Right lobe of liver (tissue), 6 donors: ENCODE results near the gene PLAC9. TPM values are rescaled to one million over a fixed set of nuclear protein-coding genes. Genes with fewer than 3 reads are reported as not detected.
A peak's percentile ranks its signal among the peaks of the same experiment; 100 is the strongest.

ENCODE experiments used
- ATAC-seq, 4 donors: fragments of 200-7000 bp; cut with Tn5 transposase; one replicate each; pipeline ENCODE4 v1.9.1; 2020; ENCODE audit warnings: mild to moderate bottlenecking in 4 of 4, moderate library complexity in 4 of 4
- DNase-seq, 3 donors: peaks; one replicate each; pipeline ENCODE4 v3.0.0-alpha.2; 2020
- H3K27ac ChIP-seq, 3 donors: fragments of 200-600 bp; one replicate each; pipeline ENCODE4 v1.8.0; 2022
- H3K27me3 ChIP-seq, 2 donors: fragments of 200-600 bp; one replicate each; pipeline ENCODE4 v1.8.0; 2022
- H3K36me3 ChIP-seq, 4 donors: fragments of 200-600 bp; sonication (generic) in 1 of 4; one replicate each; pipeline versions ENCODE4 v1.5.1 to v1.8.0; 2017 to 2022; ENCODE audit warnings: control low read depth in 1 of 4
- H3K4me1 ChIP-seq, 4 donors: fragments of 200-600 bp; sonication (generic) in 1 of 4; one replicate each; pipeline versions ENCODE4 v1.5.1 to v1.8.0; 2017 to 2022; ENCODE audit warnings: control low read depth in 1 of 4
- H3K4me3 ChIP-seq, 3 donors: fragments of 200-600 bp; one replicate each; pipeline ENCODE4 v1.8.0; 2022
- H3K9me3 ChIP-seq, 4 donors: fragments of 200-600 bp; sonication (generic) in 1 of 4; one replicate each; pipeline versions ENCODE4 v1.5.1 to v1.8.0; 2017 to 2022; ENCODE audit warnings: control low read depth in 1 of 4
- POLR2A ChIP-seq: fragments of 450-650 bp; IDR thresholded peaks from one replicate; pipeline ENCODE4 v1.6.1; 2017; ENCODE audit warnings: antibody characterized with exemption, mild to moderate bottlenecking
- WGBS: methylation state at CpG from one replicate; pipeline ENCODE4 v1.1.6; 2018; ENCODE audit warnings: low coverage, low lambda C conversion rate; ENCODE audit not compliant: insufficient coverage; ENCODE audit errors: missing lambda C conversion rate; 5-methylcytosine and 5-hydroxymethylcytosine counted together
- intact Hi-C, 2 donors: fragments of 100-400 bp; cut with DNase I; formaldehyde crosslinking; loops; one replicate each; pipeline versions ENCODE4 v1.11.2 to v1.14.1; 2022
- total RNA-seq, 6 experiments: library from RNA; depleted of rRNA in 2 of 6; stranded (reverse); fragments of >200 nt in 2 of 6; fragmentation: NEBNext Ultra II Directional in 3 of 6; extraction: Animal tissue kit (Norgen Biotek cat#: 25700) in 3 of 6; gene quantifications; one replicate each; pipeline versions ENCODE4 v1.1.0 to v1.2.4, GENCODE V29; 2016 to 2023
- TF ChIP-seq, protein P1 (sequence below), 4 donors: fragments of 200-600 bp in 3 of 4; fragments of 450-650 bp in 1 of 4; IDR thresholded peaks; one replicate each; pipeline versions ENCODE4 v1.5.1 to v1.8.0; 2016 to 2022; ENCODE audit warnings: antibody characterized with exemption in 4 of 4, mild to moderate bottlenecking in 2 of 4
- donor health status: DM: no; HTN: yes; CAD: no.
- donor health status: DM: no; HTN: no; CAD: no.
- donor health status: DM: no; HTN: no; CAD: no.
- donor health status: DM: no; HTN: yes; CAD: no.
- donor health status: DM: no; HTN: yes; CAD: no.

PLAC9 gene
- total RNA-seq, 6 experiments from 2014 or later = 0.78 to 3.9 (median 2.2) TPM; not detected in 1

DNA sequence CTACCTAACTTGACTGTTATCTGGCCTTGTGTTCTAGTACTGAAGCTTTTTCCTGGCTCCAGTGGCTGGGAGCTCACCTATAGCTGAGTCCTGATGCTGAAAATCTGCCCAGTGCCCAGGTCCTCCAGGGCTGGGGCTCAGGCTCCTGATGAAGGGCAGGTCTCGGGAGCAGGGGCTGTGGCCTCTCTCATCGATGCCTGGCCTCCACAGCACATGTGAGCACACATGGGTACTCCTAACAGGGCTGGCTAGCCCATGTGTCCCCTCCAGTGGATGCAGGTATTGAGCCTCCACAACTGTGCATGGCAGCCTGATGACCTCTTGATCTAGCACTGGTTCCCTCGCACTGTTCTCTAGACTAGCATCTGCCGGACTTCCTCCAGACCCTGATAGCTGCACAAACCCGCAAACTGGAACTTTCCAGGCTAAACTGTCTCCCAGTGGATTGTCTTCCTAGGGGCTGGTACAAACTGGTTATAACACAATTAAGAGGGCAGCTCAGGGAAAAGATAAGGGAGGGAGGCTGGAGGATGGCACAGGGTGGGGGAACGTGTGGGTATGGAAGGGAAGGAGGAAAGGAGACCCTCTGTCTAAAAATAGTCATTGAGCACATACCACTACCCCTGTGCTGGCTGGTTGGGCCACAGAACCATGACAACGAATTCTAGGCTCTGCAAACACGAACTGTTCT lies 35.1 kb downstream of the PLAC9 start:
- TF ChIP-seq, protein P1, sequence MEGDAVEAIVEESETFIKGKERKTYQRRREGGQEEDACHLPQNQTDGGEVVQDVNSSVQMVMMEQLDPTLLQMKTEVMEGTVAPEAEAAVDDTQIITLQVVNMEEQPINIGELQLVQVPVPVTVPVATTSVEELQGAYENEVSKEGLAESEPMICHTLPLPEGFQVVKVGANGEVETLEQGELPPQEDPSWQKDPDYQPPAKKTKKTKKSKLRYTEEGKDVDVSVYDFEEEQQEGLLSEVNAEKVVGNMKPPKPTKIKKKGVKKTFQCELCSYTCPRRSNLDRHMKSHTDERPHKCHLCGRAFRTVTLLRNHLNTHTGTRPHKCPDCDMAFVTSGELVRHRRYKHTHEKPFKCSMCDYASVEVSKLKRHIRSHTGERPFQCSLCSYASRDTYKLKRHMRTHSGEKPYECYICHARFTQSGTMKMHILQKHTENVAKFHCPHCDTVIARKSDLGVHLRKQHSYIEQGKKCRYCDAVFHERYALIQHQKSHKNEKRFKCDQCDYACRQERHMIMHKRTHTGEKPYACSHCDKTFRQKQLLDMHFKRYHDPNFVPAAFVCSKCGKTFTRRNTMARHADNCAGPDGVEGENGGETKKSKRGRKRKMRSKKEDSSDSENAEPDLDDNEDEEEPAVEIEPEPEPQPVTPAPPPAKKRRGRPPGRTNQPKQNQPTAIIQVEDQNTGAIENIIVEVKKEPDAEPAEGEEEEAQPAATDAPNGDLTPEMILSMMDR (IDR thresholded peaks at IDR 0.05) = no peak
- TF ChIP-seq POLR2A = no peak
- Histone ChIP-seq H3K4me1 (no peaks in the 10 kb centered on the region), H3K4me3 (no peak overlapping the region), H3K36me3 (peaks cover 0 to 52% (median 6%) of the 10 kb centered on the region in 4 donors), H3K9me3 (no peaks in the 10 kb centered on the region), H3K27ac (no peak overlapping the region), H3K27me3 (no peaks in the 10 kb centered on the region)
- WGBS = 80% methylated on average over 4 of the region's 8 CpGs
- intact Hi-C loops = no loop called here
- DNase-seq (no peak), ATAC-seq (no peak)

DNA sequence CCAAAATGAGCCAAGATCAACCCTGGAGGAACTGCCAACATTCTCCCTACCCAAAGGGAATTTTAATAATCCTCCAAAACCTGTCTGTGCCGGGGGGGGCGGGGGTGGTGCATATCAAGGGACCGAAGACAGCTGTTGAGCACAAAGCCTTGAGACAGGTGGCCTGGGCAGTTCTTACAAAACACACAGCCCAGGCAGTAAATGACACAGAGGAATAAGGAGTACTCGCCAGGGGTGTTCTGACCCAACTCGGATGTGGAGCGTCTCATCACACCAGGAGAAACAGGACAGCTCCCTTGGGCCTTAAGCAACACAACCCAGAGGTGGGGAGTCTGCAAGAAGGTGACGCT lies 35.6 kb downstream of the PLAC9 start:
- DNase-seq = no peak
- Histone ChIP-seq H3K27ac (no peak overlapping the region), H3K9me3 (no peaks in the 10 kb centered on the region), H3K36me3 (peaks cover 0 to 51% (median 4%) of the 10 kb centered on the region in 4 donors), H3K4me1 (no peaks in the 10 kb centered on the region), H3K27me3 (no peaks in the 10 kb centered on the region), H3K4me3 (no peak overlapping the region)
- no peak for ATAC-seq
- 76% methylated on average over 6 of the region's 7 CpGs for whole genome bisulfite sequencing
- TF ChIP-seq POLR2A = no peak
- TF ChIP-seq, protein P1 (IDR thresholded peaks at IDR 0.05) = no peak
- intact Hi-C loops = no loop called here

GRCh38 chr10:80168679-80169380 lies 36.3 kb downstream of the PLAC9 start:
- TF ChIP-seq, protein P1 (IDR thresholded peaks at IDR 0.05) = peak; percentile 26 to 34 (median 32)
- TF ChIP-seq POLR2A = no peak
- Histone ChIP-seq H3K27ac (no peak overlapping the region), H3K36me3 (peaks cover 0 to 45% (median 2%) of the 10 kb centered on the region in 4 donors), H3K4me3 (no peak overlapping the region), H3K27me3 (no peaks in the 10 kb centered on the region), H3K9me3 (no peaks in the 10 kb centered on the region), H3K4me1 (no peaks in the 10 kb centered on the region)
- intact Hi-C loops = no loop called here
- no peak for DNase-seq
- peak; percentile 30 to 69 (median 46) for ATAC-seq
- 86% methylated on average over 5 of the region's 13 CpGs for WGBS

DNA sequence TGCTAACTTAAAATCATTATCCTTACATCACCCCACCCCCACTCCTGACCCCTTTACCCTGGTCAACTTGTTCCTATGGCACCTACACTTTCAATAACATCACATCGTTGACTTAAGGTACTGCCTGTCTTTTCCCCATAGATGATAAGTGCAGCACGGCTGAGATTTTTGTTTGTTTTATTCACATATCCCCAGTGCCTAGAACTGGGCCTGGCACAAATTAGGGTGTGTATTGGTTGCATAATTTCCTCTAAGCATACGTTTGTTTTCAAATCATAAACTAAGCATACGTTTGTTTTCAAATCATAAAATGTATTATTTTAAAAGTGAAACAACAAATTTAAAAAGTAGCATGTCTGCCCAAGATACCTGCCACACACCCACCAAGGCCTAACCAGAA lies 37.5 kb downstream of the PLAC9 start:
- no peaks in the 10 kb centered on the region for H3K4me1 ChIP-seq
- no peak overlapping the region for H3K27ac ChIP-seq
- H3K36me3 ChIP-seq = peaks cover 0 to 36% (median under 1%) of the 10 kb centered on the region in 4 donors

More for the DNA sequence above, 37.5 kb downstream of the PLAC9 start:
- 45% methylated on average over 4 of the region's 4 CpGs for WGBS
- no peak for DNase-seq
- H3K9me3 ChIP-seq = no peaks in the 10 kb centered on the region
- ATAC-seq = no peak
- intact Hi-C loops = no loop called here
- no peaks in the 10 kb centered on the region for H3K27me3 ChIP-seq
- TF ChIP-seq POLR2A = no peak
- TF ChIP-seq, protein P1 (IDR thresholded peaks at IDR 0.05) = no peak
- H3K4me3 ChIP-seq = no peak overlapping the region
